GM12865 (cell line): ENCODE measurements around the gene NAT8.

Experiments
- DNase-seq: peaks from one replicate; pipeline ENCODE4 v3.0.0; 2010; ENCODE audit warnings: low read depth
- H3K4me3 ChIP-seq: 2 replicates; pipeline ENCODE4 v1.5.1; 2011; ENCODE audit warnings: mild to moderate bottlenecking, low read depth, low read length, control low read depth
- TF ChIP-seq, protein P1 (sequence below): IDR thresholded peaks from 2 replicates; pipeline ENCODE4 v1.5.1; 2011; ENCODE audit warnings: low read length, control low read depth, low read depth, inconsistent platforms; ENCODE audit not compliant: insufficient read depth; ENCODE audit errors: missing control alignments

The NAT8 gene

DNA sequence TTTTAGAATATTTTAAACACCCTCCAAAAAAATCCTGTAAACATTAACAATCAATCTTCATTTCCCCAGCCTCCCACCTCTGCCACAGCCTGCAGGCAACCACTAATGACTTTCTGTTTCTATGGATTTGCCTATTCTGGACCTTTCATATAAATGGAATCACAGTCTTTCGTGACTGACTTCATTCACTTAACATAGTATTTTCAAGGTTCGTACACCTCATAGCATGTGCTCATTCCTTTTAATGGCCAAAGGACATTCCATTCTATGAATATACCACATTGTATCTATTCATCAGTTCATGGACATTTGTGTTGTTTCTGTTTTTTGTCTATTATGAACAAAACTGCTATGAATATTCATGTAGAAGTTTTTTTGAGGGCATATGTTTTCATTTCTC is 48.5 kb downstream of the NAT8 start:
- TF ChIP-seq, protein P1, sequence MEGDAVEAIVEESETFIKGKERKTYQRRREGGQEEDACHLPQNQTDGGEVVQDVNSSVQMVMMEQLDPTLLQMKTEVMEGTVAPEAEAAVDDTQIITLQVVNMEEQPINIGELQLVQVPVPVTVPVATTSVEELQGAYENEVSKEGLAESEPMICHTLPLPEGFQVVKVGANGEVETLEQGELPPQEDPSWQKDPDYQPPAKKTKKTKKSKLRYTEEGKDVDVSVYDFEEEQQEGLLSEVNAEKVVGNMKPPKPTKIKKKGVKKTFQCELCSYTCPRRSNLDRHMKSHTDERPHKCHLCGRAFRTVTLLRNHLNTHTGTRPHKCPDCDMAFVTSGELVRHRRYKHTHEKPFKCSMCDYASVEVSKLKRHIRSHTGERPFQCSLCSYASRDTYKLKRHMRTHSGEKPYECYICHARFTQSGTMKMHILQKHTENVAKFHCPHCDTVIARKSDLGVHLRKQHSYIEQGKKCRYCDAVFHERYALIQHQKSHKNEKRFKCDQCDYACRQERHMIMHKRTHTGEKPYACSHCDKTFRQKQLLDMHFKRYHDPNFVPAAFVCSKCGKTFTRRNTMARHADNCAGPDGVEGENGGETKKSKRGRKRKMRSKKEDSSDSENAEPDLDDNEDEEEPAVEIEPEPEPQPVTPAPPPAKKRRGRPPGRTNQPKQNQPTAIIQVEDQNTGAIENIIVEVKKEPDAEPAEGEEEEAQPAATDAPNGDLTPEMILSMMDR: no peak
- H3K4me3 ChIP-seq: no peak overlapping the region
- no peak for DNase-seq
